ENCODE results near the gene NKX2-2.

DNA sequence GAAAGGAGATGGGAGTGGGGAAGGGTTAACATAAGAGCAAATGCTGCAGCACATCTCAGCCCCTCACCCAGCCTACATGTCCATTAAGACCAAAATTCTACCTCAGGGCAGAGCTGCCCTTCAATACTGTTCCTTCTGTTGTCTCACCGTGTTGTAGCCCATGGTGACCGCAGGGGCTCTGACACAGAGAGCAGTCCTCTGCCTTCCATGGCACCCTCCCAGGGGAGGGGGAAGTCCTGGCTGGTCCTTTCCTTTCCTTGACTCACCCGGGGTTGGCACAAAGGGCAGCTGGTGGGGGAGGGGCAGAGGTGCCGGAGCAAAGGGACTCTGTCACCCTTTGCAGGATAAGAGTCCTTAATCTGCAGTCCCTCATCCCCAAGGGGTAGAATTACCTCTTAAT is 15.2 kb downstream of the NKX2-2 start:
- TF ChIP-seq CTCF (conservative IDR thresholded peaks at IDR 0.05; ENCODE audit: low read depth, low read length) (no peak), EZH2 (IDR thresholded peaks at IDR 0.05; ENCODE audit: borderline replicate concordance, low read depth, low read length, poor library complexity, severe bottlenecking) (no peak)
